ENCODE results near the gene CDH8.
A peak's percentile ranks its signal among the peaks of the same experiment; 100 is the strongest.

Gene CDH8

GRCh38 chr16:62022688-62023087 lies 13.6 kb downstream of the CDH8 start:
- DNase-seq, result no peak

GRCh38 chr16:62021161-62021581 lies 15.1 kb downstream of the CDH8 start:
- peak; percentile 60 for DNase-seq

- no peak for DNase-seq
Observed at GRCh38 chr16:62020681-62021080, 15.6 kb downstream of the CDH8 start.

- DNase-seq, result no peak
Observed at GRCh38 chr16:62019851-62020250, 16.4 kb downstream of the CDH8 start.

GRCh38 chr16:62018301-62019060 lies 17.8 kb downstream of the CDH8 start:
- DNase-seq, result no peak

- DNase-seq, result no peak
Observed at GRCh38 chr16:62014319-62014923, 21.8 kb downstream of the CDH8 start.

- no peak for DNase-seq
Observed at GRCh38 chr16:62010186-62010585, 26.1 kb downstream of the CDH8 start.

- DNase-seq, result no peak
Observed at GRCh38 chr16:61998460-61998859, 37.8 kb downstream of the CDH8 start.

- DNase-seq, result no peak
Observed at GRCh38 chr16:61993108-61993507, 43.1 kb downstream of the CDH8 start.

GRCh38 chr16:61987474-61988012 lies 48.7 kb downstream of the CDH8 start:
- no peak for DNase-seq

- DNase-seq, result no peak
Observed at GRCh38 chr16:61969077-61969382, 67.2 kb downstream of the CDH8 start.

GRCh38 chr16:61968242-61969076 lies 67.8 kb downstream of the CDH8 start:
- DNase-seq, result peak; percentile 17

- DNase-seq, result no peak
Observed at GRCh38 chr16:61957075-61957855, 79.0 kb downstream of the CDH8 start.

- no peak for DNase-seq
Observed at GRCh38 chr16:61952841-61953240, 83.4 kb downstream of the CDH8 start.

GRCh38 chr16:61948414-61948813 lies 87.8 kb downstream of the CDH8 start:
- no peak for DNase-seq

GRCh38 chr16:61946019-61946418 lies 90.2 kb downstream of the CDH8 start:
- no peak for DNase-seq

- DNase-seq, result no peak
Observed at GRCh38 chr16:61945511-61945910, 90.7 kb downstream of the CDH8 start.

GRCh38 chr16:61944004-61944403 lies 92.2 kb downstream of the CDH8 start:
- no peak for DNase-seq

GRCh38 chr16:61940611-61941010 lies 95.6 kb downstream of the CDH8 start:
- no peak for DNase-seq

- DNase-seq, result no peak
Observed at GRCh38 chr16:61937646-61938045, 98.6 kb downstream of the CDH8 start.

- DNase-seq, result no peak
Observed at GRCh38 chr16:61936522-61936921, 99.7 kb downstream of the CDH8 start.

GRCh38 chr16:61934601-61935000 lies 101.6 kb downstream of the CDH8 start:
- no peak for DNase-seq

GRCh38 chr16:61929776-61930175 lies 106.5 kb downstream of the CDH8 start:
- no peak for DNase-seq
